Transverse colon (tissue), 4 donors: ENCODE data around the gene ALPG.

Experiments
- CTCF ChIP-seq, 5 experiments: fragments of 200-600 bp in 3 of 5; fragments of 450-650 bp in 2 of 5; sonication (generic) in 3 of 5; IDR thresholded peaks; 1 replicate in 2 of 5; 2 replicates in 3 of 5; pipeline ENCODE4 v1.5.1; 2016 to 2017; ENCODE audit warnings: antibody characterized with exemption in 5 of 5, inconsistent platforms in 3 of 5, mild to moderate bottlenecking in 2 of 5, moderate library complexity in 1 of 5
- EP300 ChIP-seq: sonication (generic); formaldehyde crosslinking; IDR thresholded peaks from one replicate; pipeline ENCODE4 v1.6.1; 2017; ENCODE audit warnings: antibody characterized with exemption, low read depth
- POLR2A ChIP-seq: fragments of 450-650 bp; IDR thresholded peaks from one replicate; pipeline ENCODE4 v1.6.1; 2016; ENCODE audit warnings: antibody characterized with exemption, mild to moderate bottlenecking, moderate library complexity
- POLR2AphosphoS5 ChIP-seq, 3 donors: sonication (generic); formaldehyde crosslinking; IDR thresholded peaks; one replicate each; pipeline ENCODE4 v1.6.1; 2016; ENCODE audit warnings: antibody characterized with exemption in 3 of 3

GRCh38 chr2:232395586-232395985 is 11.1 kb upstream of the ALPG start:
- TF ChIP-seq POLR2AphosphoS5 (IDR thresholded peaks at IDR 0.05) (no peak), CTCF (IDR thresholded peaks at IDR 0.05) (no peak), POLR2A (no peak), EP300 (no peak)
